Stimulated activated naive CD4-positive, alpha-beta T cell treated with Interleukin-2 at 50 U/mL for 16 hours (primary cell): ENCODE results near the gene DHRSX.
"Not testable (repeated sequence)": the region's sequence is repeated elsewhere in the genome, so short reads cannot be mapped to it uniquely, and the experiment has no call there.

Experiments
- DNase-seq: peaks from one replicate; lab custom pipeline; 2025; lab: John Stamatoyannopoulos, UW

DHRSX gene

GRCh38 chrX:2424317-2424716, 76.5 kb downstream of the DHRSX start:
- DNase-seq: no peak

- no peak for DNase-seq
Measured at GRCh38 chrX:2423899-2424298, 76.9 kb downstream of the DHRSX start.

GRCh38 chrX:2423282-2423681, 77.5 kb downstream of the DHRSX start:
- no peak for DNase-seq

GRCh38 chrX:2419418-2419817, 81.4 kb downstream of the DHRSX start:
- not testable (repeated sequence) for DNase-seq

- DNase-seq: no peak
Measured at GRCh38 chrX:2418000-2418399, 82.8 kb downstream of the DHRSX start.

- no peak for DNase-seq
Measured at GRCh38 chrX:2416851-2417604, 83.7 kb downstream of the DHRSX start.

GRCh38 chrX:2414384-2414783, 86.4 kb downstream of the DHRSX start:
- DNase-seq: no peak

GRCh38 chrX:2413969-2414368, 86.8 kb downstream of the DHRSX start:
- no peak for DNase-seq

GRCh38 chrX:2412131-2412530, 88.6 kb downstream of the DHRSX start:
- no peak for DNase-seq

GRCh38 chrX:2410279-2411020, 90.3 kb downstream of the DHRSX start:
- no peak for DNase-seq

GRCh38 chrX:2409796-2410195, 91.0 kb downstream of the DHRSX start:
- DNase-seq: no peak

GRCh38 chrX:2408856-2409255, 91.9 kb downstream of the DHRSX start:
- no peak for DNase-seq

GRCh38 chrX:2406891-2407518, 93.8 kb downstream of the DHRSX start:
- no peak for DNase-seq

GRCh38 chrX:2404776-2405175, 96.0 kb downstream of the DHRSX start:
- DNase-seq: no peak

- DNase-seq: no peak
Measured at GRCh38 chrX:2402361-2402690, 98.5 kb downstream of the DHRSX start.

GRCh38 chrX:2401590-2402360, 99.0 kb downstream of the DHRSX start:
- DNase-seq: no peak

GRCh38 chrX:2401201-2401589, 99.6 kb downstream of the DHRSX start:
- no peak for DNase-seq

GRCh38 chrX:2398064-2398656, 102.6 kb downstream of the DHRSX start:
- no peak for DNase-seq

- DNase-seq: no peak
Measured at GRCh38 chrX:2397229-2398063, 103.3 kb downstream of the DHRSX start.

- DNase-seq: no peak
Measured at GRCh38 chrX:2395261-2395992, 105.3 kb downstream of the DHRSX start.
